ENCODE results near the gene MAGI2.

MAGI2 gene

GRCh38 chr7:78386520-78386919 is 1066.9 kb downstream of the MAGI2 start:
- TF ChIP-seq EZH2phosphoT487 (conservative IDR thresholded peaks at IDR 0.05; ENCODE audit: low read length) (no peak), CTCF (IDR thresholded peaks at IDR 0.05; ENCODE audit: insufficient read depth, low read length, poor library complexity, severe bottlenecking) (no peak)
- Histone ChIP-seq H3K4me3 (ENCODE audit: insufficient read depth, low read length, poor library complexity, severe bottlenecking) (no peak overlapping the region), H4K20me1 (ENCODE audit: low read depth, low read length) (no peaks in the 10 kb centered on the region), H3K9ac (ENCODE audit: low read length) (no peak overlapping the region), H3K9me3 (ENCODE audit: insufficient read depth, low read length) (no peaks in the 10 kb centered on the region), H2AFZ (ENCODE audit: low read depth, low read length, severe bottlenecking) (no peak overlapping the region), H3F3A (ENCODE audit: insufficient read depth) (no peaks in the 10 kb centered on the region), H3K9me2 (replicated peaks; ENCODE audit: insufficient read depth, low read length) (no peaks in the 10 kb centered on the region), H3K79me2 (ENCODE audit: insufficient read depth, low read length) (no peaks in the 10 kb centered on the region), H3K4me2 (ENCODE audit: low read depth, low read length, poor library complexity, severe bottlenecking) (no peak overlapping the region), H3K36me3 (ENCODE audit: low read length) (no peaks in the 10 kb centered on the region), H3K27me3 (ENCODE audit: low read length) (no peaks in the 10 kb centered on the region), H3K27ac (ENCODE audit: low read depth, low read length) (no peak overlapping the region)

GRCh38 chr7:78383096-78383880 is 1070.2 kb downstream of the MAGI2 start:
- no peaks in the 10 kb centered on the region for H3K9me2 ChIP-seq (replicated peaks; ENCODE audit: insufficient read depth, low read length)
- H3K9ac ChIP-seq (ENCODE audit: low read length), result no peak overlapping the region
- H3K79me2 ChIP-seq (ENCODE audit: insufficient read depth, low read length), result no peaks in the 10 kb centered on the region
- H3K4me3 ChIP-seq (ENCODE audit: insufficient read depth, low read length, poor library complexity, severe bottlenecking), result no peak overlapping the region
- no peak for TF ChIP-seq CTCF (IDR thresholded peaks at IDR 0.05; ENCODE audit: insufficient read depth, low read length, poor library complexity, severe bottlenecking)
- TF ChIP-seq EZH2phosphoT487 (conservative IDR thresholded peaks at IDR 0.05; ENCODE audit: low read length), result no peak
- no peaks in the 10 kb centered on the region for H3F3A ChIP-seq (ENCODE audit: insufficient read depth)
- no peaks in the 10 kb centered on the region; the same call in 1 of the 2 replicates for H3K27me3 ChIP-seq (ENCODE audit: low read length)
- H3K27ac ChIP-seq (ENCODE audit: low read depth, low read length), result no peak overlapping the region
- no peak overlapping the region for H2AFZ ChIP-seq (ENCODE audit: low read depth, low read length, severe bottlenecking)
- H4K20me1 ChIP-seq (ENCODE audit: low read depth, low read length), result no peaks in the 10 kb centered on the region; the same call in 1 of the 2 replicates
- no peaks in the 10 kb centered on the region for H3K9me3 ChIP-seq (ENCODE audit: insufficient read depth, low read length)
- no peaks in the 10 kb centered on the region for H3K36me3 ChIP-seq (ENCODE audit: low read length)
- H3K4me2 ChIP-seq (ENCODE audit: low read depth, low read length, poor library complexity, severe bottlenecking), result no peak overlapping the region

GRCh38 chr7:78379148-78379547 is 1074.3 kb downstream of the MAGI2 start:
- H3K27me3 ChIP-seq (ENCODE audit: low read length), result no peaks in the 10 kb centered on the region; the same call in 1 of the 2 replicates
- no peak overlapping the region for H2AFZ ChIP-seq (ENCODE audit: low read depth, low read length, severe bottlenecking)
- TF ChIP-seq CTCF (IDR thresholded peaks at IDR 0.05; ENCODE audit: insufficient read depth, low read length, poor library complexity, severe bottlenecking) (no peak), EZH2phosphoT487 (conservative IDR thresholded peaks at IDR 0.05; ENCODE audit: low read length) (no peak)
- H3K79me2 ChIP-seq (ENCODE audit: insufficient read depth, low read length), result no peaks in the 10 kb centered on the region
- H3K27ac ChIP-seq (ENCODE audit: low read depth, low read length), result no peak overlapping the region
- H3K9me3 ChIP-seq (ENCODE audit: insufficient read depth, low read length), result no peaks in the 10 kb centered on the region
- no peaks in the 10 kb centered on the region for H3K36me3 ChIP-seq (ENCODE audit: low read length)
- no peaks in the 10 kb centered on the region for H3F3A ChIP-seq (ENCODE audit: insufficient read depth)
- H3K9ac ChIP-seq (ENCODE audit: low read length), result no peak overlapping the region
- H3K9me2 ChIP-seq (replicated peaks; ENCODE audit: insufficient read depth, low read length), result no peaks in the 10 kb centered on the region
- no peak overlapping the region for H3K4me3 ChIP-seq (ENCODE audit: insufficient read depth, low read length, poor library complexity, severe bottlenecking)
- no peak overlapping the region for H3K4me2 ChIP-seq (ENCODE audit: low read depth, low read length, poor library complexity, severe bottlenecking)
- H4K20me1 ChIP-seq (ENCODE audit: low read depth, low read length), result no peaks in the 10 kb centered on the region; the same call in 1 of the 2 replicates
